OCI-LY3 (cell line): ENCODE data around the gene HSPG2.

Experiments used
- H2AFZ ChIP-seq: fragments of 200-600, 300-600 bp; shearing (Covaris generic); 2 replicates; pipeline ENCODE4 v1.6.0; 2014; ENCODE audit warnings: antibody characterized with exemption, low read depth, low read length
- H3K27ac ChIP-seq: fragments of 200-600, 300-600 bp; sonication (generic); 2 replicates; pipeline ENCODE4 v1.5.1; 2014; ENCODE audit warnings: mild to moderate bottlenecking, low read length, moderate library complexity, mixed read lengths
- H3K27me3 ChIP-seq: fragments of 200-600, 300-600 bp; sonication (generic); 2 replicates; pipeline ENCODE4 v1.6.1; 2014; ENCODE audit warnings: low read depth, low read length, mixed read lengths
- H3K36me3 ChIP-seq: fragments of 200-600, 300-600 bp; sonication (generic); replicated peaks from 2 replicates; pipeline ENCODE3; 2014; ENCODE audit warnings: low read depth, low read length, mixed read lengths
- H3K4me1 ChIP-seq: fragments of 300-600, 200-600 bp; sonication (generic); 2 replicates; pipeline ENCODE4 v1.6.1; 2014; ENCODE audit warnings: low read length, mixed read lengths
- H3K4me2 ChIP-seq: fragments of 200-600, 300-600 bp; sonication (generic); 2 replicates; pipeline ENCODE4 v1.6.1; 2014; ENCODE audit warnings: low read length, mixed read lengths
- H3K4me3 ChIP-seq: fragments of 300-600, 200-600 bp; sonication (generic); 2 replicates; pipeline ENCODE4 v1.5.1; 2014; ENCODE audit warnings: antibody characterized with exemption, mild to moderate bottlenecking, low read length, moderate library complexity
- H3K79me2 ChIP-seq: fragments of 300-600, 200-600 bp; shearing (Covaris generic); 2 replicates; pipeline ENCODE4 v1.6.1; 2014; ENCODE audit warnings: mild to moderate bottlenecking, low read length, mixed read lengths
- H3K9ac ChIP-seq: fragments of 300-600, 200-600 bp; shearing (Covaris generic); 2 replicates; pipeline ENCODE4 v1.6.0; 2014; ENCODE audit warnings: mild to moderate bottlenecking, low read length, moderate library complexity
- H3K9me3 ChIP-seq: fragments of 200-600, 300-600 bp; shearing (Covaris generic); 2 replicates; pipeline ENCODE4 v1.6.1; 2014; ENCODE audit warnings: low read length, mixed read lengths; ENCODE audit not compliant: insufficient read depth
- H4K20me1 ChIP-seq: fragments of 200-600, 300-600 bp; sonication (generic); 2 replicates; pipeline ENCODE4 v1.6.1; 2016; ENCODE audit warnings: low read length, mixed read lengths; ENCODE audit not compliant: insufficient read depth
- EZH2phosphoT487 ChIP-seq: fragments of 200-600 bp; shearing (Covaris generic); IDR thresholded peaks from 2 replicates; pipeline ENCODE4 v1.6.1; 2018; ENCODE audit warnings: antibody characterized with exemption, mixed run types, low read depth
- TF ChIP-seq, protein P1 (sequence below): fragments of 200-600, 300-600 bp; sonication (generic); IDR thresholded peaks from 2 replicates; pipeline ENCODE4 v1.5.1; 2014; ENCODE audit warnings: antibody characterized with exemption, low read length, low read depth

Gene HSPG2

DNA sequence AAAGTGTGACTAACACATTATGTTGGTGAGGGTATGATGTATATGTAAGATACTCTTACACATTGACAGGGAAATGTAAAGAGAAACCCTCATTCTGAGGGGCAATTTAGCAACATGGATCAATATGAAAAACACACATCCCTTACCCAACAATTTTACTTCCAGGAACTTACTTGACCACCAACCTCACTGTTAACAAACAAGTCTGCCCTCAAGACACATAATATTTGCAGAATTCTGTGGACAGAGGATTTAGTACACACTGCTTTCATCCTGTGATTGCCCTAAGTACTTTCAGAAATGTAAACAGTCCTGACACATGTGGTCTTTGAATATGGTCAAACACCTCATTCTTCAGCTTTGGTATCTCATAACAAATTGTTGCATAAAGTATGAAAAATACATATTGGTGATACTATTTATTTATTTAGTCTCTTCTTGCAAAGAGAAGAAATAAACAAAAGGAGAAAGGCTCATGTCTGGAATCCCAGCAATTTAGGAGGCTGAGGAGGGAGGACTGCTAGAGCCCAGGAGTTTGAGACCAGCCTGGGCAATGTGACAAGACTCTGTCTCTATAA, 161.0 kb downstream of the HSPG2 start:
- no peaks in the 10 kb centered on the region for H3K27me3 ChIP-seq
- no peak overlapping the region for H3K9ac ChIP-seq
- H3K9me3 ChIP-seq, result no peaks in the 10 kb centered on the region
- no peak for TF ChIP-seq EZH2phosphoT487
- TF ChIP-seq, protein P1, sequence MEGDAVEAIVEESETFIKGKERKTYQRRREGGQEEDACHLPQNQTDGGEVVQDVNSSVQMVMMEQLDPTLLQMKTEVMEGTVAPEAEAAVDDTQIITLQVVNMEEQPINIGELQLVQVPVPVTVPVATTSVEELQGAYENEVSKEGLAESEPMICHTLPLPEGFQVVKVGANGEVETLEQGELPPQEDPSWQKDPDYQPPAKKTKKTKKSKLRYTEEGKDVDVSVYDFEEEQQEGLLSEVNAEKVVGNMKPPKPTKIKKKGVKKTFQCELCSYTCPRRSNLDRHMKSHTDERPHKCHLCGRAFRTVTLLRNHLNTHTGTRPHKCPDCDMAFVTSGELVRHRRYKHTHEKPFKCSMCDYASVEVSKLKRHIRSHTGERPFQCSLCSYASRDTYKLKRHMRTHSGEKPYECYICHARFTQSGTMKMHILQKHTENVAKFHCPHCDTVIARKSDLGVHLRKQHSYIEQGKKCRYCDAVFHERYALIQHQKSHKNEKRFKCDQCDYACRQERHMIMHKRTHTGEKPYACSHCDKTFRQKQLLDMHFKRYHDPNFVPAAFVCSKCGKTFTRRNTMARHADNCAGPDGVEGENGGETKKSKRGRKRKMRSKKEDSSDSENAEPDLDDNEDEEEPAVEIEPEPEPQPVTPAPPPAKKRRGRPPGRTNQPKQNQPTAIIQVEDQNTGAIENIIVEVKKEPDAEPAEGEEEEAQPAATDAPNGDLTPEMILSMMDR, result no peak
- peaks cover 14% of the 10 kb centered on the region; the same call in 1 of the 2 replicates for H3K4me1 ChIP-seq
- H3K36me3 ChIP-seq, result peaks cover 4% of the 10 kb centered on the region
- H3K4me3 ChIP-seq, result no peak overlapping the region
- H4K20me1 ChIP-seq, result peaks cover 70% of the 10 kb centered on the region
- H3K79me2 ChIP-seq, result peaks cover 98% of the 10 kb centered on the region
- H3K27ac ChIP-seq, result no peak overlapping the region
- no peak overlapping the region for H2AFZ ChIP-seq
- H3K4me2 ChIP-seq, result no peak overlapping the region

DNA sequence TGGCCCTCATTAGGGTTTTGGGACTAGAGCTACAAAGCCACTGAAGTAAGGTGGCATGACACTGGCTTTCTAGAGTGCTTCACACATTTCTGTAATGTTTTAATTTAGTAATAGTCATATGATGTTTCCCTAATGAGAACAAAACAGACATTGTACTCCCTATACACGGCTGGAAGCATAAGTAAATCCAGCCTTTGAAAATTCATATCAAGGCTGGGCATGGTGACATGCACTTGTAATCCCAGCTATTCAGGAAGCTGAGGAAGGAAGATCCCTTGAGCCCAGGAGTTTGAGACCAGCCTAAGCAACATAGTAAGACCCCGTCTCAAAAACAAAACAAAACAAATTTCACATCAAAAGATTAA, 161.6 kb downstream of the HSPG2 start:
- Histone ChIP-seq H3K9me3 (no peaks in the 10 kb centered on the region), H3K27me3 (no peaks in the 10 kb centered on the region), H3K27ac (no peak overlapping the region), H2AFZ (no peak overlapping the region), H3K79me2 (peaks cover 98% of the 10 kb centered on the region), H3K4me1 (peaks cover 14% of the 10 kb centered on the region; the same call in 1 of the 2 replicates), H3K9ac (no peak overlapping the region), H4K20me1 (peaks cover 76% of the 10 kb centered on the region), H3K4me3 (no peak overlapping the region), H3K36me3 (peaks cover 4% of the 10 kb centered on the region), H3K4me2 (no peak overlapping the region)
- no peak for TF ChIP-seq EZH2phosphoT487

DNA sequence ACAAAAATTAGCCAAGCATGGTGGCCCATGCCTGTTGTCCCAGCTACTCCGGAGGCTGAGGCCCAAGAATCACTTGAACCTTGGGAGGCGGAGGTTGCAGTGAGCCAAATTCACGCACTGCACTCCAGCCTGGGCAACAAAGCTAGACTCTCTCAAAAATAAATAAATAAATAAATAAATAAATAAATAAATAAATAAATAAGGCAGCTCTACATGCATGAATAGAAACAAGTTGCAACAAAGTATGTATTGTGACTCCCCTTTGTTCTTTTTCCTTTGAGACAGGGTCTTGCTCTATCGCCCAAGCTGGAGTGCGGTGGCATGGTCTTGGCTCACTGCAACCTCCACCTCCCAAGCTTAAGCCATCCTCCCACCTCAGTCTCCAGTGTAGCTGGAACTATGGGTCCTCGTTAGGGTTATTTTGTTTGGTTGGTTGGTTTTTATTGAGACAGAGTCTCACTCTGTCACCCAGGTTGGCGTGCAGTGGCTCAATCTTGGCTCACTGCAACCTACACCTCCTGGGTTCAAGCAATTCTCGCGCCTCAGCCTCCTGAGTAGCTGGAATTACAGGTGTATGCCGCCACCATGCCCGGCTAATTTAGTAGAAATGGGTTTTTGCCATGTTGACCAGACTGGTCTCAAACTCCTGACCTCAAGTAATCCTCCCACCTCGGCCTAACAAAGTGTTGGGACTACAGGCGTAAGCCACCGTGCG, 162.1 kb downstream of the HSPG2 start:
- Histone ChIP-seq H3K4me3 (no peak overlapping the region), H3K9ac (no peak overlapping the region), H3K27me3 (no peaks in the 10 kb centered on the region), H2AFZ (no peak overlapping the region), H3K27ac (no peak overlapping the region), H4K20me1 (peaks cover 80% of the 10 kb centered on the region), H3K9me3 (no peaks in the 10 kb centered on the region), H3K36me3 (peaks cover 4% of the 10 kb centered on the region), H3K4me2 (no peak overlapping the region), H3K4me1 (peaks cover 9% of the 10 kb centered on the region; the same call in 1 of the 2 replicates), H3K79me2 (peaks cover 98% of the 10 kb centered on the region)
- TF ChIP-seq EZH2phosphoT487, result no peak
- TF ChIP-seq, protein P1, result no peak

DNA sequence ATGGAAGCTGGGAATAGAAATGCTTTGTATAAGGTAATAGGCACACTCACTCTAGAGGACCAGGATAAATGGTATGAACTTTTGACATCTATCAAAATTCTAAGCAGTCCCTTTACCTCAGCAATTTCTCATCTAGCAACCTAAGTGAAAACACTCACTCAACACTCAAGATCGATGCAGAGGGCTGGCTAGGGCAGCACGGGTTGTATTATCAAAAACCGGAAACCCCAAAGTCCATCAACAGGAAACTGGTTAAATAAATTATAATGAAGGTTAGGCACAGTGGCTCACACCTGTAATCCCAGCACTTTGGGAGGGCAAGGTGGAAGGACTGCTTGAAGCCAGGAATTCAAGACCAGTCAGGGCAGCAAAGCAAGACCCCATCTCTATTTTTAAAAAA, 163.5 kb downstream of the HSPG2 start:
- H2AFZ ChIP-seq, result no peak overlapping the region
- H3K27me3 ChIP-seq, result no peaks in the 10 kb centered on the region
- H3K4me2 ChIP-seq, result no peak overlapping the region
- TF ChIP-seq EZH2phosphoT487, result no peak
- TF ChIP-seq, protein P1, result no peak
- H3K9ac ChIP-seq, result no peak overlapping the region
- no peaks in the 10 kb centered on the region for H3K9me3 ChIP-seq
- H3K27ac ChIP-seq, result no peak overlapping the region
- peaks cover 85% of the 10 kb centered on the region for H4K20me1 ChIP-seq
- H3K79me2 ChIP-seq, result peaks cover 98% of the 10 kb centered on the region
- H3K36me3 ChIP-seq, result peaks cover 4% of the 10 kb centered on the region
- H3K4me3 ChIP-seq, result no peak overlapping the region
- 0 out of 2 replicates have a peak, but pooled peaks cover 3% of the 10 kb centered on the region for H3K4me1 ChIP-seq
